HepG2 (cell line): ENCODE measurements around the gene RPUSD4. TPM values are rescaled to one million over a fixed set of nuclear protein-coding genes. Genes with fewer than 3 reads are reported as not detected.
A peak's percentile ranks its signal among the peaks of the same experiment; 100 is the strongest.

ENCODE experiments used
- AHDC1 ChIP-seq: sonication (generic); formaldehyde crosslinking; IDR thresholded peaks from 2 replicates; pipeline ENCODE4 v1.5.1; 2020; ENCODE audit warnings: mild to moderate bottlenecking, missing genetic modification reagents, borderline replicate concordance
- FOXA1 ChIP-seq, 2 experiments: fragments of 450-650 bp in 1 of 2; sonication (generic) in 1 of 2; formaldehyde crosslinking in 1 of 2; IDR thresholded peaks; 2 replicates each; pipeline versions ENCODE4 v1.4.0 to v1.6.1; 2016 to 2020; ENCODE audit warnings: missing genetic modification reagents in 1 of 2
- GABPA ChIP-seq, 2 experiments: IDR thresholded peaks; 2 replicates each; pipeline ENCODE4 v1.6.1; 2011 to 2016; ENCODE audit warnings: low read depth in 2 of 2, low read length in 1 of 2, missing biosample characterization in 1 of 2, missing genetic modification characterization in 1 of 2
- HMG20B ChIP-seq: conservative IDR thresholded peaks from 2 replicates; pipeline ENCODE4 v1.6.1; 2016; ENCODE audit warnings: missing genetic modification reagents, missing compliant biosample characterization
- PAX8 ChIP-seq: sonication (generic); formaldehyde crosslinking; IDR thresholded peaks from 2 replicates; pipeline ENCODE4 v1.8.0; 2022; ENCODE audit warnings: mild to moderate bottlenecking, missing genetic modification reagents, borderline replicate concordance
- THAP11 ChIP-seq: IDR thresholded peaks from 2 replicates; pipeline ENCODE4 v1.6.1; 2016; ENCODE audit warnings: missing biosample characterization, missing genetic modification reagents
- XBP1 ChIP-seq: sonication (generic); formaldehyde crosslinking; IDR thresholded peaks from 2 replicates; pipeline ENCODE4 v1.5.0; 2020; ENCODE audit warnings: missing genetic modification reagents
- ZBTB20 ChIP-seq: sonication (generic); formaldehyde crosslinking; IDR thresholded peaks from 2 replicates; pipeline ENCODE4 v1.8.1; 2023; ENCODE audit warnings: missing genetic modification reagents, low read depth, mild to moderate bottlenecking, borderline replicate concordance
- ZFP36 ChIP-seq: fragments of 150-350 bp; IDR thresholded peaks from 2 replicates; pipeline ENCODE4 v1.6.1; 2018; ENCODE audit warnings: borderline replicate concordance, low read length, low read depth; ENCODE audit not compliant: partially characterized antibody
- ZNF18 ChIP-seq: sonication (generic); formaldehyde crosslinking; IDR thresholded peaks from 2 replicates; pipeline ENCODE4 v1.8.0; 2022; ENCODE audit warnings: mild to moderate bottlenecking, missing genetic modification reagents; ENCODE audit not compliant: insufficient replicate concordance
- ZNF180 ChIP-seq: sonication (generic); formaldehyde crosslinking; IDR thresholded peaks from 2 replicates; pipeline ENCODE4 v1.4.0; 2020; ENCODE audit warnings: low read depth, missing genetic modification reagents, borderline replicate concordance
- ZNF441 ChIP-seq: sonication (generic); formaldehyde crosslinking; IDR thresholded peaks from 2 replicates; pipeline ENCODE4 v1.7.0; 2021; ENCODE audit warnings: missing genetic modification reagents, borderline replicate concordance
- ZNF513 ChIP-seq: sonication (generic); formaldehyde crosslinking; conservative IDR thresholded peaks from 2 replicates; pipeline ENCODE4 v1.5.0; 2020; ENCODE audit warnings: missing genetic modification reagents
- ZNF629 ChIP-seq: sonication (generic); formaldehyde crosslinking; conservative IDR thresholded peaks from 2 replicates; pipeline ENCODE4 v1.5.0; 2020; ENCODE audit warnings: missing genetic modification reagents
- ZNF772 ChIP-seq: sonication (generic); formaldehyde crosslinking; IDR thresholded peaks from 2 replicates; pipeline ENCODE4 v1.5.0; 2020; ENCODE audit warnings: mild to moderate bottlenecking, missing genetic modification reagents
- ZNF841 ChIP-seq: sonication (generic); formaldehyde crosslinking; IDR thresholded peaks from 2 replicates; pipeline ENCODE4 v1.8.1; 2023; ENCODE audit warnings: missing genetic modification reagents, borderline replicate concordance
- ZNF878 ChIP-seq: sonication (generic); formaldehyde crosslinking; IDR thresholded peaks from 2 replicates; pipeline ENCODE4 v1.8.1; 2023; ENCODE audit warnings: mild to moderate bottlenecking, missing genetic modification reagents, moderate library complexity
- polyA plus RNA-seq, 8 experiments: library from polyadenylated mRNA; depleted of rRNA in 3 of 8; stranded (reverse) in 7 of 8; unstranded in 1 of 8; fragments of >200 nt; fragmentation: Illumina TruSeq in 4 of 8; extraction: Trizol in 4 of 8; gene quantifications; 2 replicates each; pipeline versions ENCODE4 v1.2.1 to v1.2.3, GENCODE V29; 2011 to 2016; ENCODE audit warnings: low read depth in 4 of 8, missing spikeins in 1 of 8, mixed read lengths in 1 of 8; ENCODE audit not compliant: insufficient read depth in 1 of 8
- total RNA-seq, 5 experiments: library from RNA; depleted of rRNA; stranded (reverse); fragments of >200 nt; fragmentation: Illumina TruSeq; extraction: Trizol; gene quantifications; 2 replicates each; pipeline ENCODE4 v1.2.3, GENCODE V29; 2016; ENCODE audit warnings: low read depth in 1 of 5
- TF ChIP-seq, protein P1 (sequence below): sonication (generic); formaldehyde crosslinking; IDR thresholded peaks from 2 replicates; pipeline ENCODE4 v1.5.1; 2020; ENCODE audit warnings: mild to moderate bottlenecking, missing genetic modification reagents, borderline replicate concordance

RPUSD4 gene
- total and polyA plus RNA-seq, 2 of the 13 experiments (the other 11 are each of a cell fraction or from before 2014, with no cell fraction given), result 45.0 to 52.9 TPM

DNA sequence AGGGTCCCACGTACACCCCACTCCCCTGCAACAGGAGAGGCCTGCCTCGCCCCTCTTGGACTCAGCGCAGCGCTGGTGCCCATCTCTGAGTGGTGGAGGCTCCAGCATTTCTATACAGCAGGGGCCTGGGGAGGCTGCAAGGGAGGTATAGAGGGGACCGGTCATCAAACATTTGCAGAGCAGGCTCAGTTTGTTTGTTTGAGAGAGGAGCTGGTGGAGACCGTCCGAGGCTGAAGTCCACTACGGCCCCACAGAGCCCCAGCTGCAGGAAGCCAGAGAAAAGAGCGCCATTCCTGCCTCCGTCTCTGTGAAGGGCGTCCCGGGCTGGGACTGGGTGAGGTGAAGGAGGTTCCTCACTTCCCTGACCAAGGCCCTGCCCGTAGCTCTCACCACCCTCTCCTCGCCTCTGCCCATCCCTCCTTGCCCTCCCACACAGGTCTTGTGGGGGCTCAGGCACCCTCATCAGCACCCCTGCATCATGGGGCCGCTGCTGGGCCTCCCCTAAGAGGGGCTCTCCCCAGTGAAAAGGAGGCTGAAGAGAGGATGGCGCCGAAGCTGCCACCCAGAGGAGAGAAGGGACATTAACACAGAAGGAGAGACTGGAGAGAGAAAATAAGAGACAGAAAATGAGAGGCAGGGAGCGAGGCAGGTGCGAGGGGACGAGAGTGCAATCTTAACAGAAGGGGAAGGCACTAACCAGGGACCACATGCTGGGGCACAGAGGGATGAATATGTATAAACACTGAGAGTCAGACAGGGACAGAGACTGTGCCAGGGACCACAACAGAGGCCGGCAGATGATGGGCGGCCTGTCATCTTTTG, 24.5 kb downstream of the RPUSD4 start (continued):
- TF ChIP-seq, protein P1, sequence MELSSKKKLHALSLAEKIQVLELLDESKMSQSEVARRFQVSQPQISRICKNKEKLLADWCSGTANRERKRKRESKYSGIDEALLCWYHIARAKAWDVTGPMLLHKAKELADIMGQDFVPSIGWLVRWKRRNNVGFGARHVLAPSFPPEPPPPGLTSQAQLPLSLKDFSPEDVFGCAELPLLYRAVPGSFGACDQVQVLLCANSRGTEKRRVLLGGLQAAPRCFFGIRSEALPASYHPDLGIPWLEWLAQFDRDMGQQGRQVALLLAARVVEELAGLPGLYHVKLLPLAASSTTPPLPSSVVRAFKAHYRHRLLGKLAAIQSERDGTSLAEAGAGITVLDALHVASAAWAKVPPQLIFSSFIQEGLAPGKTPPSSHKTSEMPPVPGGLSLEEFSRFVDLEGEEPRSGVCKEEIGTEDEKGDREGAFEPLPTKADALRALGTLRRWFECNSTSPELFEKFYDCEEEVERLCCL, result no peak
- no peak for TF ChIP-seq ZNF18
- TF ChIP-seq ZNF629, result peak; percentile 57
- TF ChIP-seq ZNF878 (CRISPR knock-in tag), result no peak
- no peak for TF ChIP-seq FOXA1 (IDR thresholded peaks at IDR 0.05)
- TF ChIP-seq FOXA1 (CRISPR knock-in tag; IDR thresholded peaks at IDR 0.05), result no peak
- TF ChIP-seq THAP11 (CRISPR knock-in tag), result 0 out of 2 replicates have a peak, but pooled peaks have one; percentile 46
- TF ChIP-seq ZNF772 (CRISPR knock-in tag), result no peak
- no peak for TF ChIP-seq ZNF180 (CRISPR knock-in tag)
- no peak for TF ChIP-seq GABPA (IDR thresholded peaks at IDR 0.05; ENCODE audit: low read depth, low read length)
- no peak for TF ChIP-seq GABPA (CRISPR knock-in tag; IDR thresholded peaks at IDR 0.05; ENCODE audit: low read depth)
- peak; percentile 67; the same call in 1 of the 2 replicates for TF ChIP-seq ZNF441
- TF ChIP-seq XBP1, result no peak
- TF ChIP-seq ZNF513 (CRISPR knock-in tag), result no peak
- peak; percentile 86 for TF ChIP-seq ZBTB20 (CRISPR knock-in tag)
- no peak for TF ChIP-seq ZNF841
- TF ChIP-seq PAX8 (CRISPR knock-in tag), result 0 out of 2 replicates have a peak, but pooled peaks have one; percentile 68
- no peak for TF ChIP-seq ZFP36
- peak; percentile 38; the same call in 1 of the 2 replicates for TF ChIP-seq AHDC1 (CRISPR knock-in tag)
- no peak for TF ChIP-seq HMG20B (CRISPR knock-in tag)
